Measurements from ENCODE around the gene ARHGEF28. TPM values are rescaled to one million over a fixed set of nuclear protein-coding genes. Genes with fewer than 3 reads are reported as not detected.

The ARHGEF28 gene
- total RNA-seq, 1 experiment from 2014 or later: 0.57 TPM

- no peak overlapping the region for H2BK120ac ChIP-seq (ENCODE audit: low read depth, low read length, poor library complexity, severe bottlenecking)
- no peak overlapping the region for H3K9ac ChIP-seq (ENCODE audit: extremely low read depth, insufficient read length, low read length)
- H3K4me1 Mint-ChIP-seq: peaks cover 3% of the 10 kb centered on the region in 2 experiments; a peak in 3 of 4 replicates
- no peaks in the 10 kb centered on the region for H3K9me3 Mint-ChIP-seq
- H3K56ac ChIP-seq (ENCODE audit: insufficient read length, low read depth, low read length): no peak overlapping the region
- H3K79me1 ChIP-seq (ENCODE audit: insufficient read depth, low read depth, low read length, poor library complexity, severe bottlenecking): no peaks in the 10 kb centered on the region
- no peak overlapping the region for H3K14ac ChIP-seq (ENCODE audit: insufficient read depth, low read length)
- no peak for DNase-seq
- no peak overlapping the region for H4K5ac ChIP-seq (ENCODE audit: insufficient read length, low read depth, low read length)
- H3K27ac ChIP-seq (ENCODE audit: insufficient read length, low read depth, low read length): no peak overlapping the region
- H3K23ac ChIP-seq (ENCODE audit: insufficient read length, low read depth, low read length): no peak overlapping the region
- H3T11ph ChIP-seq (ENCODE audit: low read length): no peak overlapping the region
- no peaks in the 10 kb centered on the region for H3K4me1 ChIP-seq (ENCODE audit: insufficient read depth, low read length)
- H3K27me3 Mint-ChIP-seq (ENCODE audit: low read depth): no peaks in the 10 kb centered on the region
- no peak overlapping the region for H2BK5ac ChIP-seq (ENCODE audit: insufficient read length, low read length)
- no peak overlapping the region for H3K27ac Mint-ChIP-seq
- no peak for TF ChIP-seq CTCF (conservative IDR thresholded peaks at IDR 0.05)
- H3K79me2 ChIP-seq (ENCODE audit: insufficient read depth, low read length): no peaks in the 10 kb centered on the region
- H4K8ac ChIP-seq (replicated peaks; ENCODE audit: insufficient read length, low read depth, low read length): no peak overlapping the region
- H2BK20ac ChIP-seq (ENCODE audit: low read depth, low read length, poor library complexity, severe bottlenecking): no peak overlapping the region
- H3K9me3 ChIP-seq (ENCODE audit: control insufficient read depth, low read depth, low read length): no peaks in the 10 kb centered on the region
- no peaks in the 10 kb centered on the region for H4K20me1 ChIP-seq (ENCODE audit: control insufficient read depth, insufficient read depth, insufficient read length)
- H2BK12ac ChIP-seq (ENCODE audit: insufficient read length, low read depth, low read length): no peak overlapping the region
- H3K4me2 ChIP-seq (ENCODE audit: insufficient read depth, insufficient read length, low read length): no peak overlapping the region
- H2AK5ac ChIP-seq (ENCODE audit: insufficient read length, low read length): no peak overlapping the region
- H3K36me3 Mint-ChIP-seq (ENCODE audit: insufficient read depth in 1 of 3, low read depth in 3 of 3): no peaks in the 10 kb centered on the region
- no peak overlapping the region for H2BK15ac ChIP-seq (ENCODE audit: low read depth, low read length)
- H3K4me3 Mint-ChIP-seq: no peak overlapping the region
- no CpG with 5 or more reads among the region's 4 CpGs for WGBS (ENCODE audit: extremely low coverage, insufficient read length, low lambda C conversion rate)
- H3K23me2 ChIP-seq (ENCODE audit: insufficient read length, low read depth, low read length, poor library complexity, severe bottlenecking): no peaks in the 10 kb centered on the region
- H4K91ac ChIP-seq (ENCODE audit: insufficient read length, low read depth, low read length): no peak overlapping the region
- no peak overlapping the region for H3K4ac ChIP-seq (ENCODE audit: low read depth, low read length)
- no peak overlapping the region for H3K18ac ChIP-seq (ENCODE audit: insufficient read length, low read depth, low read length)
- no peaks in the 10 kb centered on the region for H3K27me3 ChIP-seq (ENCODE audit: insufficient read depth, low read length)
- H2AFZ ChIP-seq (ENCODE audit: low read length): no peak overlapping the region
Measured at GRCh38 chr5:73678322-73678740, 52.3 kb downstream of the ARHGEF28 start.
